Osteocyte (in vitro differentiated cells): Measurements from ENCODE around the gene PDE4D. TPM values are rescaled to one million over a fixed set of nuclear protein-coding genes. Genes with fewer than 3 reads are reported as not detected.

Experiments used
- DNase-seq: peaks from one replicate; pipeline ENCODE4 v3.0.0; 2021; ENCODE audit warnings: mixed read lengths; ENCODE audit not compliant: unreplicated experiment; ENCODE audit errors: extremely low spot score
- H3K27ac Mint-ChIP-seq: one replicate; pipeline ENCODE4 v1.8.0; 2021; ENCODE audit warnings: mild to moderate bottlenecking, mixed read lengths; ENCODE audit not compliant: unreplicated experiment
- H3K27me3 Mint-ChIP-seq: one replicate; pipeline ENCODE4 v1.8.0; 2021; ENCODE audit warnings: mixed read lengths; ENCODE audit not compliant: unreplicated experiment
- H3K36me3 Mint-ChIP-seq: one replicate; pipeline ENCODE4 v1.8.0; 2021; ENCODE audit warnings: mixed read lengths; ENCODE audit not compliant: unreplicated experiment
- H3K4me1 Mint-ChIP-seq: one replicate; pipeline ENCODE4 v1.8.0; 2021; ENCODE audit warnings: mixed read lengths; ENCODE audit not compliant: unreplicated experiment
- H3K4me3 Mint-ChIP-seq: one replicate; pipeline ENCODE4 v1.8.0; 2021; ENCODE audit warnings: mild to moderate bottlenecking, moderate library complexity, mixed read lengths; ENCODE audit not compliant: unreplicated experiment
- H3K9me3 Mint-ChIP-seq: one replicate; pipeline ENCODE4 v1.8.0; 2021; ENCODE audit warnings: mixed read lengths; ENCODE audit not compliant: unreplicated experiment
- total RNA-seq: library from RNA; stranded (reverse); gene quantifications from 2 replicates; pipeline ENCODE4 v1.2.1, GENCODE V29; 2021
- TF ChIP-seq, protein P1 (sequence below): fragments of 200-600 bp; sonication (generic); IDR thresholded peaks from 2 replicates; pipeline ENCODE4 v1.5.0; 2021; ENCODE audit warnings: antibody characterized with exemption, mild to moderate bottlenecking, moderate library complexity

PDE4D gene
- total RNA-seq, 1 donor from 2014 or later, result 24.2 TPM

DNA sequence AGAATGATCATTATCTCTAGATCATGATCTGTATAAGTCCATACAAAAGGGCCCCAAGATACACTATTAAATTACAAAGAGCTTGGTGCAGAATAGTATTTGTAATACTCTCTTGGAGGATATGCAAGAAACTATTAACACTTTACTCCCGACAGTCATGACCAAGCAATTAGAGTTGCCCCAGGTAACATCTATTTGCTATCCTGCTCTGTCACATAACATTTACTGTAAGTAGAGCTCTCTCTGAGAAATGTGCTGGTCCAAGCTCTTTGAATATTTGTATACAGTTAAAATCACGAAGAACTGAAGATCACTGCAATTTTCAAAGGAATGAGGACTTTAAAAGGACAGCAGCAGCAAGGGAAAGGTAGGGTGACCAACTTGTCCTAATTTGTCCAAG is 757.0 kb downstream of the PDE4D start:
- Mint-ChIP-seq H3K4me3 (no peak overlapping the region), H3K36me3 (no peaks in the 10 kb centered on the region), H3K27me3 (no peaks in the 10 kb centered on the region), H3K9me3 (no peaks in the 10 kb centered on the region), H3K27ac (no peak overlapping the region), H3K4me1 (peaks cover 19% of the 10 kb centered on the region)
- no peak for DNase-seq
- TF ChIP-seq, protein P1, sequence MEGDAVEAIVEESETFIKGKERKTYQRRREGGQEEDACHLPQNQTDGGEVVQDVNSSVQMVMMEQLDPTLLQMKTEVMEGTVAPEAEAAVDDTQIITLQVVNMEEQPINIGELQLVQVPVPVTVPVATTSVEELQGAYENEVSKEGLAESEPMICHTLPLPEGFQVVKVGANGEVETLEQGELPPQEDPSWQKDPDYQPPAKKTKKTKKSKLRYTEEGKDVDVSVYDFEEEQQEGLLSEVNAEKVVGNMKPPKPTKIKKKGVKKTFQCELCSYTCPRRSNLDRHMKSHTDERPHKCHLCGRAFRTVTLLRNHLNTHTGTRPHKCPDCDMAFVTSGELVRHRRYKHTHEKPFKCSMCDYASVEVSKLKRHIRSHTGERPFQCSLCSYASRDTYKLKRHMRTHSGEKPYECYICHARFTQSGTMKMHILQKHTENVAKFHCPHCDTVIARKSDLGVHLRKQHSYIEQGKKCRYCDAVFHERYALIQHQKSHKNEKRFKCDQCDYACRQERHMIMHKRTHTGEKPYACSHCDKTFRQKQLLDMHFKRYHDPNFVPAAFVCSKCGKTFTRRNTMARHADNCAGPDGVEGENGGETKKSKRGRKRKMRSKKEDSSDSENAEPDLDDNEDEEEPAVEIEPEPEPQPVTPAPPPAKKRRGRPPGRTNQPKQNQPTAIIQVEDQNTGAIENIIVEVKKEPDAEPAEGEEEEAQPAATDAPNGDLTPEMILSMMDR, result no peak

DNA sequence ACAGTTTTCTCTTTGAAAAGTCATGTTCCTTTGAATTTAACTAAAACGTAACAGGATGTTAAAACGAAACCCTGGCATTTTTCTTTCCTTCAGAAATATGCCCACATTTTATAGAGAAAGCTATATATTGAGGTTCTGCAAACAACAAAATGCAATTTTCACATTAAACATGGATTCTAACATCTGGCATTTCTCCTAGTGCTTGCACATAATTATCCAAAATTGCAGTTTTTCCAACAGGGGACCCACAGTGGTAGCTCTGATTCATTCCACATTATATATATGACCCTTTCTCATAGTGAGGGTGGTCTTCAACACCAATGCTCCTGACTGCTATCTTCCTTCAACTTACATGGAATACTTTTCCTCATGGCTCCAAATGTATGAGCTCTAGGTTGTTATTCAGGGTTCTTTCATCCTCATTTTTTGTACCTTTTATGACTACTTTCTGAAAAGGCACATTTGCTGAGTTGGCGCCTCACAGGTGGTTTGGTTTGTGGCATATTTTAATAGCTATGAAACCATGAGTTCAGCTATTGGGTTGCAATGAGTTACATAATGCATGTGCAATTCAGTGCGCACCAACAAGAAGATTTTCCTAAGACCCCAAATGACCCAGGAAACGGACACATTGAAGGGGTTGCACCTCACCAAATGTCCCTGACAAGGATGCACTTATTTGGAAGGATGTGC is 758.9 kb downstream of the PDE4D start:
- Mint-ChIP-seq H3K4me3 (no peak overlapping the region), H3K9me3 (no peaks in the 10 kb centered on the region), H3K27ac (no peak overlapping the region), H3K27me3 (no peaks in the 10 kb centered on the region), H3K36me3 (no peaks in the 10 kb centered on the region), H3K4me1 (peaks cover 19% of the 10 kb centered on the region)
- TF ChIP-seq, protein P1, result no peak
- no peak for DNase-seq

DNA sequence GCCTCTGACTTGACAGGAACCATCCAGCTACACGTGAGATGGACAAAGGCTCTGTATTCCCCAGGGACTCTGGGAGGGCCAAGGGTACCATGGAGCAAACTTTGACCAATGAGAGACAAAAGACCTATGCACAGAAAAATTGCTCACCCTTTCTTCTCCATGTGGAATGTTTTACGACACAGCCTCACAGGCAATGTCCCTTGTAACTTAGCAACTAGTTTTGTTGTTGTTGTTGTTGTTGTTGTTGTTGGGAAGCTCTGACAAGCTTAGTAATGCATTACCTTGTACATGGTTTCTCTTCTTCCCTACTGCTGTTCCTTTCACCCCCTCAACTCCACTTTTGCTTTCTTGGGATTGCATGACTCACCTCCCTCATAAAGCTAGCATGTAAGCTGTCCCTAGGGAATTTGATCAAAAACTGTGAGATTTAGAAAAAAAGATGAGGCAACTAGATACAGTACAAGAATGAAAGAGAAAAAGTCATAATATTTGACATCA is 759.7 kb downstream of the PDE4D start:
- Mint-ChIP-seq H3K4me3 (no peak overlapping the region), H3K9me3 (no peaks in the 10 kb centered on the region), H3K4me1 (peaks cover 19% of the 10 kb centered on the region), H3K27me3 (no peaks in the 10 kb centered on the region), H3K36me3 (no peaks in the 10 kb centered on the region), H3K27ac (peak overlapping the region; percentile 31)
- no peak for DNase-seq
- TF ChIP-seq, protein P1, result no peak

DNA sequence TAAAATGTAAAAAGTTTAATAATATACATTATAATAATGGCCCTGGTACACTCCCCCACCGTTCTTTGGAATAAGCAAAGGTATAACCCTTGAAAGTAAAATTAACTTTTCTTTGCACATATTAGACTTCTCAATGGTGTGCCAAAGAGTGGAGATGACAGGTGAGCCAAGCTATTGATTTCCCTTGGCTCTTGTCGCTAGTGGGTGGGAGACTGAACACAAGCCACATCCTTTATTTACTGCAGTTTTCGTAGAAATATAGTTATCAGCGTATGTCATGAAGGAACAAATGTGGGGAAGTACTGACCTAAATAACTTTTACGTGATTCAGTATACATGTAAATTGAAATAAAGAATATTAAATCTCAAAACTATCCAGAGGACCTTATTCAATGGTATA is 761.4 kb downstream of the PDE4D start:
- no peak overlapping the region for H3K4me3 Mint-ChIP-seq
- H3K27ac Mint-ChIP-seq, result no peak overlapping the region
- H3K27me3 Mint-ChIP-seq, result no peaks in the 10 kb centered on the region
- peaks cover 19% of the 10 kb centered on the region for H3K4me1 Mint-ChIP-seq
- no peaks in the 10 kb centered on the region for H3K9me3 Mint-ChIP-seq
- no peak for DNase-seq
- TF ChIP-seq, protein P1, result no peak
- no peaks in the 10 kb centered on the region for H3K36me3 Mint-ChIP-seq

DNA sequence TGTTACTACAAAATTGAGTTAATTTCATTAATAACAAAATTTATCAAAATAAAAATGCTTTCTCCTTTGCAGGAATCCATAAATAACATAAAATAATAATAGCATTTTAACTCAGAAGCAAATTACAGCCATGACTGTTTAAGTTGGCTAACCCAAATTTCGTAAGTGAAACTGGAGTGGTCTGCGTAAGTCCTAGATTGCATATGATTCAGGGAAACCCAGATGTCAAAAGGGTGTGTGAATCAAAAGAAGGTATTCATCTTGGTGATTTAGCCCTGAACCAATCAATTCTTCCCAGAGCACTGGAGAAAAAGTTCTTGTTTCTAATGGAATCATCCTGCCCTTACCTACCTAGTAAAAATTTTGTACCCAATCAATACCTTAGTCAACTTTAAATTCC is 763.1 kb downstream of the PDE4D start:
- TF ChIP-seq, protein P1, result no peak
- Mint-ChIP-seq H3K4me1 (peaks cover 19% of the 10 kb centered on the region), H3K36me3 (no peaks in the 10 kb centered on the region), H3K9me3 (no peaks in the 10 kb centered on the region), H3K27me3 (no peaks in the 10 kb centered on the region), H3K4me3 (no peak overlapping the region), H3K27ac (no peak overlapping the region)
- no peak for DNase-seq
